B cell (primary cell): ENCODE measurements around the gene EPB41.

ENCODE experiments used
- CTCF ChIP-seq: fragments of 200-600 bp; IDR thresholded peaks from one replicate; pipeline ENCODE4 v1.8.0; 2022; ENCODE audit warnings: antibody characterized with exemption, mild to moderate bottlenecking
- EZH2 ChIP-seq: IDR thresholded peaks from 2 replicates; pipeline ENCODE4 v1.6.1; 2012; ENCODE audit warnings: borderline replicate concordance, low read depth, mild to moderate bottlenecking, moderate library complexity, low read length; ENCODE audit not compliant: insufficient read depth, poor library complexity, severe bottlenecking

GRCh38 chr1:28973596-28974421, 59.4 kb downstream of the EPB41 start:
- TF ChIP-seq CTCF: no peak
- no peak for TF ChIP-seq EZH2
